ENCODE results near the gene TMEM202.

Gene TMEM202, protein sequence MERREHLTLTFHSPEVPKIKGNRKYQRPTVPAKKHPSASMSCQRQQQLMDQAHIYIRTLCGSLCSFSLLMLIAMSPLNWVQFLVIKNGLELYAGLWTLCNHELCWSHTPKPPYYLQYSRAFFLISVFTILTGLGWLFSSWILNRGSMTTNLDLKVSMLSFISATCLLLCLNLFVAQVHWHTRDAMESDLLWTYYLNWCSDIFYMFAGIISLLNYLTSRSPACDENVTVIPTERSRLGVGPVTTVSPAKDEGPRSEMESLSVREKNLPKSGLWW
- total RNA-seq: 0 to 0.06 (median 0) reads per million in 9 experiments

DNA sequence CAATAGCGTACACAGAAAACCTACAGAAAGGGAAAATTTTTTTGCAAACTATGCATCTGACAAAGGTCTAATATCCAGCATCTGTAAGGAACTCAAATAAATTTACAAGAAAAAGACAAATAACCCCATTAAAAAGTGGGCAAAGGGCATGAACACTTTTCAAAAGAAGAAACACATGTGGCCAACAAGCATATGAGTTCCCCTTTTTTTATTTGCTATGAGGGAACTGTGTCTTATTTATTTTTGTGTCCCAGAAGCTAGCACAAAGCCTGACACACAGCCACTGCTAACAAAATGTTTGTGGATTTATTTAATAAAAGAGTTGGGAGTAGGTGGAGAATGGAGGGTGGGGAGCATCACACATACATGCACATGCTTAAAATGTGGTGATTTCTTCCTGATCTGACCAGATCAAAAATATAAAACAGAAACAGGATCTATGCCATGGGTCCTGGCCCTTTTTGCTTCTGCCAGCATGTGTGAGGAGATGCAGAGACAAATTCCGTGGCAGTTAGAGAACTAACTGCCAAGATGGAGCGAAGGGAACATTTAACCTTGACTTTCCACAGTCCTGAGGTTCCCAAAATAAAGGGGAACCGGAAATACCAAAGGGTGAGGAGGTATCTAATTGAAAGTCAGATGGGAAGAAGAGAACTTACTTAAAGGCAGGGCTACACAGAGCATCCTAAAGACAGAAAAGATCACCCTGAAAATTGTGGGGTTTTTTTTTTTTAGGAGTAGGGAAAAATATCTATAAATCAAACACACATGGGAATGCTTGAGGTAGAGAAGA lies at the start of gene TMEM202:
Gene TMEM202, plus strand, starts transcription at position 510 of the 793 bp plus-strand sequence. Its CDS starts 22 bp downstream, at position 532.
- no peaks in the 10 kb centered on the region for H3K36me3 Mint-ChIP-seq (ENCODE audit: insufficient read depth)
- ATAC-seq (replicated peaks) (no peak), DNase-seq (no peak)
- no peak within 1 kb of the TSS for H3K4me3 Mint-ChIP-seq
- peaks cover 38 to 42% of the 10 kb centered on the region in 2 donors for H3K27me3 Mint-ChIP-seq
- no peak within 1 kb of the TSS for H3K27ac Mint-ChIP-seq
- no peaks in the 10 kb centered on the region for H3K4me1 Mint-ChIP-seq (ENCODE audit: low read depth in 2 of 2)
- H3K9me3 Mint-ChIP-seq: no peaks in the 10 kb centered on the region

DNA sequence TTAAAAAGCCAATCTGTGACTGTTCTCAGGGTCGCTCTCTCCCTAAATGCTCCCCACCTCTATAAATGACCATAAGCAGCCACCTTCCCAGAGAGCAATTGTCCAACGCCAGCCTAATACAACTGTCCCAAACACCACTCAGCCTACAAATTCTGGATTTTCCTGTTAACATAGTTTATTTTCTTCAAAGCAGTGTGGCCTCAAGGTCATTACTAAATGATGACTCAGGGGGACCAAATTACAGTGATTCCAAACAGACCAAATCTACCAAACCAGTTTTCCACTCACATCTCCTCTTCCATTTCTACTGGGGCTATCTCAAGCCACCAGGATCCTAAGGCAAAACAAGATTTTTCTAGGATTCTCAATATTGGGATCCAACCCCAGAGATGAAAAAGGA lies 44.8 kb upstream of the TMEM202 start:
- Mint-ChIP-seq H3K9me3 (no peaks in the 10 kb centered on the region), H3K27me3 (no peaks in the 10 kb centered on the region), H3K27ac (peak overlapping the region in 1 of 2 donors; percentile 26), H3K4me1 (ENCODE audit: low read depth in 2 of 2) (peaks cover 5 to 6% of the 10 kb centered on the region in 2 donors), H3K4me3 (no peak overlapping the region), H3K36me3 (ENCODE audit: insufficient read depth) (peaks cover 60% of the 10 kb centered on the region)
- ATAC-seq (replicated peaks) (no peak), DNase-seq (no peak)

DNA sequence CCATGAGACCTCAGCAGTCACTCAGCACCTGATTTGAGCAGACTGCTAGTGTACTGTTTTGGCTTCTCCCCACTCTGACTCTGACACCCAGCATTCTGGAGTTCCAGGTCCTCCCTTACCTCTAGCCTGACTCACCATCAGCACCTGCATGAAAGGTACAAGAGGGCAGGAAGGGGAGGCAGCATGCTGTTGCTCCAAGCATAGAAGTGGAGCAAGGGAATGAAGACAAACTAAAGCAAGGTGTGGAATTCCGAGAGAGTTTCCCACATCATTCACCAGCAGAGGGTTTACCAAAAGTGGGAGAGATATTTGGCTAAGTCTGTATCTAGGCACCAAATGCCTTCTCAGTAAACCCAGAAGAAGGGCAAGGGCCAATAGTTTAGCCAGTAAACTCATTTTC lies 43.6 kb upstream of the TMEM202 start:
- no peaks in the 10 kb centered on the region for H3K9me3 Mint-ChIP-seq
- ATAC-seq (replicated peaks): no peak
- no peaks in the 10 kb centered on the region for H3K27me3 Mint-ChIP-seq
- peaks cover 51% of the 10 kb centered on the region for H3K36me3 Mint-ChIP-seq (ENCODE audit: insufficient read depth)
- H3K4me3 Mint-ChIP-seq: no peak overlapping the region
- H3K4me1 Mint-ChIP-seq (ENCODE audit: low read depth in 2 of 2): peaks cover 16% of the 10 kb centered on the region in 2 donors
- DNase-seq: no peak
- no peak overlapping the region for H3K27ac Mint-ChIP-seq

DNA sequence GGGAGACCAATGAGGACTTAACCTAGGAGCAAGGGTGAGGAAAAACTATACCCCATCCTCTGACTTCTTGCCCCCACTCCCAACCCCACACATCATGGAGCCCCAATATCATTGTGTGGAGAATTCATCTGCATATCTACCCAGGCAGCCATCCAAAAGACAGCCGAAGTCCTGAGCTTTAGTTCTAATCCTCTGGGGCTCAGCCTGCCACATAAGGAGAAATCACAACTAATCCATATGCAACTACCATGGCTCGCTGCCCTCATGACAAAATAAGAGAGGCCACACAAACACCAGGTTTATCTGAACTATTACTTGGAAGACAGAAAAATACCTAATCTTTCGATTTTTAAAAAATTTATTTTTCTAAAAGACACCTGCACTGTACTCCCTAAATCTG lies 40.0 kb upstream of the TMEM202 start:
- no peak for ATAC-seq (replicated peaks)
- DNase-seq: no peak
- H3K27me3 Mint-ChIP-seq: no peaks in the 10 kb centered on the region
- no peaks in the 10 kb centered on the region for H3K9me3 Mint-ChIP-seq
- peaks cover 16% of the 10 kb centered on the region in 2 donors for H3K4me1 Mint-ChIP-seq (ENCODE audit: low read depth in 2 of 2)
- H3K27ac Mint-ChIP-seq: peak overlapping the region; percentile 13 to 66
- no peak overlapping the region for H3K4me3 Mint-ChIP-seq
- peaks cover 18% of the 10 kb centered on the region for H3K36me3 Mint-ChIP-seq (ENCODE audit: insufficient read depth)

DNA sequence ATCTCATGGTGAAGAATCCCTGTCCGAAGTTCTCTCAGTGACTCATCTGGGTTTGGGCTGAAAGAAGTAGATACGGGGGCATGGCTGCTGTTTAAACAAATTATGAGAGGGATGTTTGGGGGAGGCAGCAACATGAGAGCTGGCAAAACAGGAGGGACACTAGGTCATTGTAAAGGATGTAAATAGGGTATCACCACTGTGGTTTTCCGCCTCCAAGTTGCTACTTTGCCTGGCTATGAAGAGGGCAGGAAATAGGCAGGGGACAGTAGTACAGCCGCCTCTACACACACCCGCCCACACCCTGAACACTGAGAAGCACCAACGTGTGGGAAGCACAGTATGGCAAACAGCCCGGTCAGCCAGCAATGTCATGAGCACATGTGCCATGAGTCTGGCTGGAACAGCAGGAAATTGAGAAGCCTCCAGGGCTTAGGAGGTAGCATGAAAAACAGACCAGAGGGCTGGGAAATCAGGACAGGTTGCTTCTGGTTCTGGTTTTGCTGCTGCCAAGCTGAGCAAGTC lies 39.4 kb upstream of the TMEM202 start:
- Mint-ChIP-seq H3K36me3 (ENCODE audit: insufficient read depth) (peaks cover 13% of the 10 kb centered on the region), H3K4me3 (peak overlapping the region; percentile 27 to 32), H3K9me3 (no peaks in the 10 kb centered on the region), H3K4me1 (ENCODE audit: low read depth in 2 of 2) (peaks cover 16% of the 10 kb centered on the region in 2 donors), H3K27me3 (no peaks in the 10 kb centered on the region), H3K27ac (peak overlapping the region in 1 of 2 donors; percentile 66)
- DNase-seq (no peak), ATAC-seq (replicated peaks) (peak; percentile 87)

DNA sequence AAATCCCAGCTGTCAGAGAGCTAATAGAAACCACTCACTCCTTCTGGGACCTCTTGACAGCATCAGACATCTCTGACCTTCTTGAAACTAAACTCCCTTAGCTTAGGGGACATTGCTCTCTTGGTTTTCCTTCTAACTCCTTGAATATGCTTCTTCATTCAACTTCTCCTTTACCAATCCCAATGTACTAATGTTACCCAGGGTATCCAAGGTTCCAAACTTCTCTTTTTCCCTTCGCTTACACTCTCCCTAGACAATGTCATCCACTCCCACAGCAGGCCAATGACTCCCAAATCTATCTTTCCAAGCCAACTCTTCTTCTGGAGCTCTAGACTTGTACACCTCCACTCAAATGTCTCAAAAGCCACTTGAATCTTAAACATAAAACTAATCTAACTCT lies 36.9 kb upstream of the TMEM202 start:
- Mint-ChIP-seq H3K9me3 (no peaks in the 10 kb centered on the region), H3K27ac (no peak overlapping the region), H3K4me3 (no peak overlapping the region), H3K4me1 (ENCODE audit: low read depth in 2 of 2) (peaks cover 24% of the 10 kb centered on the region in 2 donors), H3K27me3 (no peaks in the 10 kb centered on the region), H3K36me3 (ENCODE audit: insufficient read depth) (no peaks in the 10 kb centered on the region)
- ATAC-seq (replicated peaks): no peak
- no peak for DNase-seq

DNA sequence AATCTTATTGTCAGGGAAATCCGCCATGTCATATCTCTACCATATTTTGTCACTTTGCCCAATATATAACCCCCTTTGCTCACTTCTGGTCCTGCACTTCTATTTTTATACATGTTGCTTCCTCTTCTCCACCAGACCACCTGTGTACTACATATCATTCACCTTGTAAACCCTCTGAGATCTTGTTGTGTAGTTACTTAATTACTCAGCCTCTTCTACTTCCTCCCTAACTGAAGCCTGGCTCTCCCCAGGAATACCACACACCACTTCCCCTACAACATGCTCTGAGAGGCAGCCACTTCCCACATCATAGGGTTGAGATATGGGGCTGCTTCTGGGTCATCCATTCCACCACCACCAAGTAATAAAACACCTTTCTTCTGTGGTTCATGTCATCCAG lies 32.3 kb upstream of the TMEM202 start:
- peak overlapping the region in 1 of 2 donors; percentile 3 for H3K4me3 Mint-ChIP-seq
- DNase-seq (peak in 2 of 3 experiments; percentile 18 to 23), ATAC-seq (replicated peaks) (peak; percentile 97)
- no peaks in the 10 kb centered on the region for H3K9me3 Mint-ChIP-seq
- H3K36me3 Mint-ChIP-seq (ENCODE audit: insufficient read depth): peaks cover 19% of the 10 kb centered on the region
- H3K27me3 Mint-ChIP-seq: no peaks in the 10 kb centered on the region
- H3K4me1 Mint-ChIP-seq (ENCODE audit: low read depth in 2 of 2): peaks cover 31 to 36% of the 10 kb centered on the region in 2 donors
- peak overlapping the region; percentile 33 to 69 for H3K27ac Mint-ChIP-seq

DNA sequence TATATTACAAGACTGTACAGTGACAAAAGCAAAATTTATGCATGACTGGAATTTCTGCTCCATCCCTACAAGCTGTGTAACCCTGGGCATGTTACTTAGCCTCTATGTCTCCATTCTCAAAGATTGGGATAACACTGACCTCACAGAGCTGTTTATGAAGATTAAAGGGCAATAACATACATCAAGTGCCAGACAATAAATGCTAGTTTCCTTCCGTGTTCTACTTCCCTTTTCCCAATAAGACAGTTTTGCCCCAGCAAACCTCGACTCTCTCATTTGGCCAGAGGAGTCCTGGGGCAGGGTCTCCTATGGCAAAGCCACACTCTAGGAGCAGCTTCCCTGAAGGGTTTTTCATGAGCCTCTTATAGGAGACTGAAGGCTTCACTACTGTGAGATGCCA lies 29.8 kb upstream of the TMEM202 start:
- DNase-seq (no peak), ATAC-seq (replicated peaks) (no peak)
- Mint-ChIP-seq H3K9me3 (no peaks in the 10 kb centered on the region), H3K36me3 (ENCODE audit: insufficient read depth) (peaks cover 25% of the 10 kb centered on the region), H3K4me3 (no peak overlapping the region), H3K27ac (no peak overlapping the region), H3K4me1 (ENCODE audit: low read depth in 2 of 2) (peaks cover 34 to 51% of the 10 kb centered on the region in 2 donors), H3K27me3 (no peaks in the 10 kb centered on the region)

DNA sequence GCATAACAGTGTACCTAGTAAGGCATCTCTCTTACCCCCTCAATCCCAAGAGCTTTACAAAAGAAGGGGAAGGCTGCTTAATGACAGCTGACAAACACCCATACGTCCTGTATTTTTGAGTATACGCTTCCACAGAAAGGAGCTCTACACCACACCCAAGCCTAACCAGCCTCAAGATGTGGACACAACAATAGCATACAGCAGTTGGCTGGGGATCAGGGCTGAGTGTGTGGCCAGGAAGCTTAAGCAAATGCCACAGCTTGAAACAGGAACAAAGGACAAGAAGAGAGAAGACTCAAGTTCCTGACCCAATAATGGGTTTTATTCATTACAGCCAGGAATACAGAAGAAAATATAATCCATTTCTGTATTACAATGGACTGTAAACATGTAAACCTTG lies 29.2 kb upstream of the TMEM202 start:
- ATAC-seq (replicated peaks): no peak
- DNase-seq: no peak
- Mint-ChIP-seq H3K9me3 (no peaks in the 10 kb centered on the region), H3K4me1 (ENCODE audit: low read depth in 2 of 2) (peaks cover 37 to 57% of the 10 kb centered on the region in 2 donors), H3K27ac (no peak overlapping the region), H3K4me3 (no peak overlapping the region), H3K27me3 (no peaks in the 10 kb centered on the region), H3K36me3 (ENCODE audit: insufficient read depth) (peaks cover 25% of the 10 kb centered on the region)

DNA sequence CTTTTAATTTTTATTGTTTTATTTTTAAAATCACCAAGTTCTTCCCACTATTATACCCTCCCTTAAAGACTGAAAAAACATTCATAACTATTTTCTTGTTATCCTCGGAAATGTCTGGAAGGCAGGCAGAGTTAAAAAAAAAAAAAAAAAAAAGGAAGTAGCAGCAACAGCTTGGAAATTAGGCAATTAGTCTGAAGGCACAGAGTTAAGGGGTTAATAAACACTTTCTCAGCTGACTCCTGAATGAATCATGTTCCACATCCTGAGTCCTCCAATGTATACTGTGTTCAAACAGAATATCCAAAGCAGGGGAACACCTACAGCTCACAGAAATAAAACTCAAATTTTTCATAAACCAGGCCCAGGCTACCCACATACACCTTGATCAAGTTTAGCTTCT lies 28.1 kb upstream of the TMEM202 start:
- H3K4me1 Mint-ChIP-seq (ENCODE audit: low read depth in 2 of 2): peaks cover 46 to 67% of the 10 kb centered on the region in 2 donors
- no peak for ATAC-seq (replicated peaks)
- no peak for DNase-seq
- H3K9me3 Mint-ChIP-seq: no peaks in the 10 kb centered on the region
- no peaks in the 10 kb centered on the region for H3K27me3 Mint-ChIP-seq
- H3K4me3 Mint-ChIP-seq: no peak overlapping the region
- H3K36me3 Mint-ChIP-seq (ENCODE audit: insufficient read depth): peaks cover 30% of the 10 kb centered on the region
- H3K27ac Mint-ChIP-seq: no peak overlapping the region

DNA sequence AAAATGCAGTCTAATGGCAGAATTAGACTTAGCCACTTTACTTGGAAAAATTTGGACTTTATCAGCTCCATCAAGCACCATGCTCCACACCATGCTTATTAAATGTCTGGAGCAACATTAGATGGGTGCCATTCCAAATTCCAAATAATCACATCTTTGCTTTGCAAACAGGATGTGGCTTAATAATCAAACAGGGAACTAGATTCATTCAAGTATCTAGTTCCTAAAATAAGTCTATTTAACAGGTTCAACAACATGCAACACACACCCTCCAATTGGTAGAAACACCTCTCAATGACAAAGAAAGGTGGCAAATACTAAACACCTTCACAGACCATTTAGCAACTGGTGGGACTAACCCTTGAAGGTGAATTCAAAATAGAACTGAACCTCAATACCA lies 25.7 kb upstream of the TMEM202 start:
- no peak overlapping the region for H3K4me3 Mint-ChIP-seq
- H3K4me1 Mint-ChIP-seq (ENCODE audit: low read depth in 2 of 2): peaks cover 48 to 66% of the 10 kb centered on the region in 2 donors
- H3K36me3 Mint-ChIP-seq (ENCODE audit: insufficient read depth): peaks cover 46% of the 10 kb centered on the region
- H3K27me3 Mint-ChIP-seq: no peaks in the 10 kb centered on the region
- H3K27ac Mint-ChIP-seq: no peak overlapping the region
- no peaks in the 10 kb centered on the region for H3K9me3 Mint-ChIP-seq
- ATAC-seq (replicated peaks): no peak
- DNase-seq: no peak

DNA sequence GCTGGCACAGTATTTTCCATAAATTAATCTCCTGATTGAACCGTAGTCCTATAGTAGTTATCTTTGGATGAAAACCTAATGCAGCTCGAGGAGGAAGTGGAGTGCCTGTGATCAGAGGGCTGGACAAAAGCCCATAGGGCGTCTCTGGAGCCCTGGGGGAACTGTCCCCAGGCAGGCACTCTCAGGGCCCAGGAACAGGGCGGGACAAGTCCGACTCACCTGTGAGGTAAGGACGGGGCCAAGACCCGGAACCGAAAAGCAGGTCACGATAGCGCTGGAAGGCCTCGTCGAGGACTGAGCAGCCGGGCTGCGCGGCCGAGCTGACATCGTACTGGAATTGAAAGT lies 22.6 kb upstream of the TMEM202 start:
- H3K9me3 Mint-ChIP-seq: no peaks in the 10 kb centered on the region
- peaks cover 31% of the 10 kb centered on the region for H3K36me3 Mint-ChIP-seq (ENCODE audit: insufficient read depth)
- DNase-seq (no peak), ATAC-seq (replicated peaks) (peak; percentile 55)
- no peaks in the 10 kb centered on the region for H3K27me3 Mint-ChIP-seq
- peak overlapping the region; percentile 97 to 99 for H3K4me3 Mint-ChIP-seq
- H3K4me1 Mint-ChIP-seq (ENCODE audit: low read depth in 2 of 2): peaks cover 38 to 59% of the 10 kb centered on the region in 2 donors
- peak overlapping the region; percentile 97 to 99 for H3K27ac Mint-ChIP-seq

DNA sequence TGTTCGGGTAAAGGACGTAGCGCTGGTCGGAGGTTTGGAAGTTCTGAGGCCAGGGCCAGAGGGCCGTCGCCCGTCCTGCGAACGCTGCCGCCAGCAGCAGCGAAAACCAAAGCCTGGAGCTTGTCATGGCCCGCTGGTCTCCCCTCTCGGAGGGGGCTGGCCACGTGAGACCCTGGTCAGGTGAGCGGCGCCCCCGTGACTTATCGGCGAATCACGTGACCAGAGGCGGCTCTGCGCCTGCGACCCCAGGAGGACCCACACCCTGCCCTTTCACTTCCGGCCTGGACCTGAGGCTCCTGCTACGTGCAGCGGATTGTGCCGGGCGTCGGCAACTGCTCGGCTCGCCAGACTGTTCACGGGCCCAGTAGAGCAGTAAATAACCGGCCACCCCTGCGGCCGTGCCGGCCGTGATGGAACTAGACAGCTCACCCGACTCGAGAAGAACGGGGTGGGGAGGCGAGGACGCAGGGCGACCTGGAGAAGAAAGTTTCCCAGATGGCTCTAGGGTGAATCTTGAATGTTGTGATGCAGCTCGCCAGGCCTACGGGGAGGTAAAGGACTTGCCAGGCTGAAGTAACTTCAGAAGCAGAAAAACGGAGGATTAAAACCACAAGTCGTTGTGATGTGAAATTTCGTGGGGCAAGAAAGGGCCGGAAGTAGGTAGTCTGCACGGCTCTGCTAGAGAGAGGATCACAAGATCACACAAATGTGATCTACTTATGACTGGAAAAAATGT lies 22.1 kb upstream of the TMEM202 start, which contains the start of gene HEXA:
Gene HEXA, minus strand, starts transcription at position 169 of the 736 bp plus-strand sequence. Its CDS starts 42 bp downstream, at position 127.
- H3K4me1 Mint-ChIP-seq (ENCODE audit: low read depth in 2 of 2): peaks cover 38 to 55% of the 10 kb centered on the region in 2 donors
- peak; percentile 88 for ATAC-seq (replicated peaks)
- peak; percentile 98 to 99 (median 99) for DNase-seq
- no peaks in the 10 kb centered on the region for H3K9me3 Mint-ChIP-seq
- H3K27ac Mint-ChIP-seq: peak within 1 kb of the TSS; percentile 97 to 99
- H3K36me3 Mint-ChIP-seq (ENCODE audit: insufficient read depth): peaks cover 27% of the 10 kb centered on the region
- H3K27me3 Mint-ChIP-seq: no peaks in the 10 kb centered on the region
- peak within 1 kb of the TSS; percentile 97 to 99 for H3K4me3 Mint-ChIP-seq
